Gastroesophageal sphincter (tissue), 3 donors: ENCODE data around the gene RELL1.

Experiments used
- CTCF ChIP-seq, 4 experiments: fragments of 200-600 bp in 2 of 4; fragments of 450-650 bp in 2 of 4; sonication (generic) in 1 of 4; IDR thresholded peaks; one replicate each; pipeline ENCODE4 v1.5.1; 2017 to 2019; ENCODE audit warnings: antibody characterized with exemption in 4 of 4, mild to moderate bottlenecking in 2 of 4, moderate library complexity in 2 of 4
- POLR2A ChIP-seq, 2 donors: fragments of 450-650 bp; IDR thresholded peaks; one replicate each; pipeline ENCODE4 v1.6.1; 2017; ENCODE audit warnings: antibody characterized with exemption in 2 of 2, mild to moderate bottlenecking in 2 of 2, moderate library complexity in 1 of 2
- POLR2AphosphoS5 ChIP-seq: sonication (generic); formaldehyde crosslinking; IDR thresholded peaks from one replicate; pipeline ENCODE4 v1.6.1; 2017; ENCODE audit warnings: antibody characterized with exemption

- no peak for TF ChIP-seq CTCF (IDR thresholded peaks at IDR 0.05)
- no peak for TF ChIP-seq POLR2A (IDR thresholded peaks at IDR 0.05)
- no peak for TF ChIP-seq POLR2AphosphoS5
Observed at GRCh38 chr4:37693030-37693429, 6.9 kb upstream of the RELL1 start.
